ENCODE data around the gene SSBP1. TPM values are rescaled to one million over a fixed set of nuclear protein-coding genes. Genes with fewer than 3 reads are reported as not detected.

The SSBP1 gene
- total and polyA plus RNA-seq, 2 of the 8 experiments (the other 6 are each of a cell fraction or from before 2014, with no cell fraction given), result 136 to 254 TPM

- Histone ChIP-seq H2AK5ac (ENCODE audit: low read depth, low read length) (no peak within 1 kb of the TSS), H2BK5ac (ENCODE audit: low read depth, low read length) (no peak within 1 kb of the TSS), H3K4me2 (ENCODE audit: insufficient read depth in 1 of 2, low read depth in 2 of 2, low read length in 2 of 2) (no peak within 1 kb of the TSS), H4K5ac (ENCODE audit: insufficient read length, low read depth, low read length) (no peak within 1 kb of the TSS), H2BK120ac (replicated peaks; ENCODE audit: low read depth, low read length) (no peak within 1 kb of the TSS), H3K79me2 (ENCODE audit: control insufficient read depth in 1 of 2, insufficient read depth in 2 of 2, low read length in 2 of 2) (no peaks in the 10 kb centered on the region), H3K27ac (ENCODE audit: low read depth, low read length) (no peak within 1 kb of the TSS), H2AFZ (ENCODE audit: low read length) (no peak within 1 kb of the TSS), H3K56ac (replicated peaks; ENCODE audit: insufficient read length, low read depth, low read length) (no peak within 1 kb of the TSS), H4K8ac (ENCODE audit: extremely low read depth, insufficient read depth, low read length) (no peak within 1 kb of the TSS), H3K4ac (replicated peaks; ENCODE audit: insufficient read length, low read depth, low read length) (no peak within 1 kb of the TSS), H2BK12ac (ENCODE audit: low read depth, low read length) (no peak within 1 kb of the TSS), H3K36me3 (ENCODE audit: control insufficient read depth in 2 of 4, insufficient read depth in 4 of 4, low read length in 3 of 4) (no peaks in the 10 kb centered on the region), H3K79me1 (ENCODE audit: low read depth, low read length) (no peaks in the 10 kb centered on the region), H3K4me1 (replicated peaks in 1 of 4; ENCODE audit: control insufficient read depth in 3 of 4, insufficient read depth in 4 of 4, low read length in 3 of 4) (peaks cover 0 to 8% (median 0%) of the 10 kb centered on the region in 4 experiments; a peak in 1 of 7 replicates), H3K9ac (replicated peaks in 1 of 4; ENCODE audit: extremely low read depth in 1 of 4, low read depth in 3 of 4, low read length in 3 of 4) (no peak within 1 kb of the TSS), H3K14ac (ENCODE audit: insufficient read length) (no peak within 1 kb of the TSS), H4K91ac (replicated peaks; ENCODE audit: insufficient read length, low read length) (no peak within 1 kb of the TSS), H4K20me1 (replicated peaks in 1 of 2; ENCODE audit: control insufficient read depth in 1 of 2, insufficient read depth in 2 of 2, low read length in 2 of 2) (no peaks in the 10 kb centered on the region), H3K18ac (ENCODE audit: extremely low read depth, low read length) (no peak within 1 kb of the TSS), H3K9me3 (ENCODE audit: insufficient read depth in 2 of 2, low read depth in 1 of 2, low read length in 1 of 2) (no peaks in the 10 kb centered on the region), H2BK15ac (ENCODE audit: low read length) (no peak within 1 kb of the TSS), H3K23me2 (ENCODE audit: low read depth, low read length) (no peaks in the 10 kb centered on the region; the same call in 1 of the 2 replicates), H3K23ac (ENCODE audit: insufficient read length) (no peak within 1 kb of the TSS), H3K27me3 (replicated peaks in 1 of 4; ENCODE audit: control insufficient read depth in 3 of 4, extremely low read depth in 1 of 4, insufficient read depth in 3 of 4, low read length in 3 of 4) (peaks cover 0 to 3% (median 2%) of the 10 kb centered on the region in 4 experiments; a peak in 1 of 7 replicates), H3K4me3 (ENCODE audit: extremely low read depth in 1 of 4, insufficient read depth in 2 of 4, low read depth in 3 of 4, low read length in 4 of 4) (no peak within 1 kb of the TSS), H2BK20ac (ENCODE audit: low read length) (no peak within 1 kb of the TSS)
- TF ChIP-seq CBX5 (IDR thresholded peaks at IDR 0.05; ENCODE audit: low read depth, low read length) (no peak), ASH2L (IDR thresholded peaks at IDR 0.05; ENCODE audit: low read length) (no peak)
- ChIA-PET CTCF (ENCODE audit: partially characterized antibody) (interaction anchor here (0.5 to 3.7 kb wide), 11 partner anchors 8 to 796 kb away, joined by 3 to 15 read pairs (median 3); partner anchors contain the start of gene SSBP1), POLR2A (ENCODE audit: partially characterized antibody) (no interaction called here)
- DNase-seq (ENCODE audit: low read depth in 1 of 2, low spot score in 2 of 2) (no peak), FAIRE-seq (no peak)
- WGBS, 2 experiments (ENCODE audit: extremely low coverage in 1 of 2, insufficient coverage in 1 of 2, insufficient read length in 1 of 2, insufficient replicate concordance in 2 of 2, low coverage in 1 of 2, low lambda C conversion rate in 2 of 2, missing lambda C conversion rate in 1 of 2), result 87% methylated on average over 6 of the region's 6 CpGs; no CpG with 5 or more reads in 1 of the 2 experiments
These were observed 29.8 kb upstream of the SSBP1 start, which contains the start of gene WEE2 for GRCh38 chr7:141708351-141708750. Gene WEE2, plus strand, starts transcription at chr7:141708353. Its CDS starts 406 bp downstream, at chr7:141708759.
